NCI-H82 treated with DMSO at 0.1 percent for 48 hours (cell line): ENCODE measurements around the gene SLC25A53.
"Not testable (repeated sequence)": the region's sequence is repeated elsewhere in the genome, so short reads cannot be mapped to it uniquely, and the experiment has no call there.

ENCODE experiments used
- DNase-seq: peaks from one replicate; lab custom pipeline; 2025; ENCODE audit not compliant: unreplicated experiment; lab: John Stamatoyannopoulos, UW

SLC25A53 gene

GRCh38 chrX:104134583-104135261 is 22.1 kb downstream of the SLC25A53 start:
- no peak for DNase-seq

GRCh38 chrX:104130808-104131207 is 26.0 kb downstream of the SLC25A53 start:
- no peak for DNase-seq

GRCh38 chrX:104126856-104127255 is 30.0 kb downstream of the SLC25A53 start:
- no peak for DNase-seq

GRCh38 chrX:104122829-104123228 is 34.0 kb downstream of the SLC25A53 start:
- DNase-seq: no peak

- no peak for DNase-seq
These were observed 38.0 kb downstream of the SLC25A53 start for GRCh38 chrX:104118765-104119164.

- no peak for DNase-seq
These were observed 39.0 kb downstream of the SLC25A53 start for GRCh38 chrX:104117759-104118158.

- peak; percentile 49 for DNase-seq
These were observed 43.4 kb downstream of the SLC25A53 start for GRCh38 chrX:104113222-104113965.

GRCh38 chrX:104112326-104112951 is 44.4 kb downstream of the SLC25A53 start, which contains the start of gene ZCCHC18:
TSS of gene ZCCHC18 (plus strand) at chrX:104112523. CDS start at chrX:104114112, 1,589 bp downstream.
- DNase-seq: peak; percentile 24

- not testable (repeated sequence) for DNase-seq
These were observed 46.1 kb downstream of the SLC25A53 start for GRCh38 chrX:104110491-104111240.

- DNase-seq: no peak
These were observed 47.9 kb downstream of the SLC25A53 start for GRCh38 chrX:104108955-104109354.

- DNase-seq: no peak
These were observed 51.2 kb downstream of the SLC25A53 start for GRCh38 chrX:104105330-104106262.

GRCh38 chrX:104104676-104105075 is 52.1 kb downstream of the SLC25A53 start:
- no peak for DNase-seq

- DNase-seq: no peak
These were observed 57.9 kb downstream of the SLC25A53 start for GRCh38 chrX:104098919-104099318.

- peak; percentile 60 for DNase-seq
These were observed 58.5 kb downstream of the SLC25A53 start for GRCh38 chrX:104098151-104098808.

GRCh38 chrX:104085919-104086318 is 70.9 kb downstream of the SLC25A53 start:
- DNase-seq: no peak

- DNase-seq: no peak
These were observed 71.3 kb downstream of the SLC25A53 start for GRCh38 chrX:104085477-104085876.

- DNase-seq: no peak
These were observed 72.1 kb downstream of the SLC25A53 start for GRCh38 chrX:104084534-104085277.

GRCh38 chrX:104084063-104084462 is 72.7 kb downstream of the SLC25A53 start:
- no peak for DNase-seq

- DNase-seq: not testable (repeated sequence)
These were observed 79.0 kb downstream of the SLC25A53 start for GRCh38 chrX:104077854-104078253.
